GM21360 (cell line): ENCODE measurements around the gene LCE3B.

Experiments used
- ATAC-seq: cut with Tn5 transposase; IDR thresholded peaks from one replicate; pipeline ENCODE4 v1.9.1; 2021; ENCODE audit warnings: mild to moderate bottlenecking, moderate library complexity; ENCODE audit not compliant: unreplicated experiment

LCE3B gene

DNA sequence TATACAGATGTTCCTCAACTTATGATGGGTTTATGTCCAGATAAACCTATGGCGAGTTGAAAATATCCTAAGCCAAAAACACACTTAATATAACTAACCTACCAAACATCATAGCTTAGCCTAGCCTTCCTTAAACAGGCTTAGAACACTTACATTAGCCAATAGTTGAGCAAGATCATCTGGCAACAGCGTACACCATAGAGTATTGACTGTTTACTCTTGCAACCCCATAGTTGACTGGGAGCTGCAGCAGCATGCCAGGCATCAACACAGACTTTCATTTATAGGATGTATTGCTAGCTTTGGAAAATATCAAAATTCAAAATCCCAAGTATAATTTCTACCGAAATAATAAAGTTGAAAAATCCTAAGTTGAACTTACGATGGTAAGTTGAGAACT, 44.1 kb downstream of the LCE3B start:
- ATAC-seq: no peak

DNA sequence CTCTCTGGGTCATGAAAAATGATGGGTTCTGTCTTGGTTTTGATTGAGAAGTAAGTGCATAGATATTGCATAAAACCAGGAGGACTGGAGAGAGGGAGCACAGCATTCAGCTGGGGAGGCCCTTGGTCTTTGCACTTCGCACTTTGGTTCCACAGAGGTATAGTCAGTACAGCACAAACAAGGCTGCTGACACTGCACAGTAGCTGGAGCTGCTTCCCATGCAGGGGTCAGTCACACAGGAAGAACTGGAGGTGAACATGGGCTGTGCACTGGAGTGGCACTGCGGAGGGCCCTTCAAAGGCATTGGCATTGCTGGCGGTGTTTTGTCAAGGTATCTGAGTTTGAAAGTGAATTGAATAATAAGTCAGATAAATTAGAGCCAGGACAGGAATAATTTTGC, 45.0 kb downstream of the LCE3B start:
- no peak for ATAC-seq

DNA sequence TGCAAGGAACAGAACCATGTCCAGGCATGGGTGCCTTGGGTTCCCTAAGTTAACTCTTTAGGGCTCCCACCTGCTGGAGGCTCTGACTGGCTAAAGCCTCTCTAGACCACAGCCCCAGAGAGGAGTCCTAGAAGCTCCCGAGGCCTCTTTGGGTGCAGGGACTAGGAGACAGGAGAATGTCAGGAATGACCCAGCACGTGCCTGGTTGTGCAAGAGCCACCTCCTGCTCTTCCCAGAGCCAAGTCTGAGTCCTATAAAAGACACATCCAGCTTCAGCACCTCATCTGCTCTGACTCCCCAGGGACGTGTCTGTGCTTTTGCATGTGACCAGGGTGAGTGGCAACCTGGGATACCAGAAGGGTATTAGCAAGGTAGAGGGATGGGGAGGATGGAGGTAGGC, 49.5 kb downstream of the LCE3B start, which contains the start of gene LCE2D:
TSS of gene LCE2D (plus strand) at position 283 of the 400 bp plus-strand sequence. CDS start 726 bp downstream, outside the sequence.
- ATAC-seq: no peak
